Liver (tissue), 9 donors: Measurements from ENCODE around the gene PDCL2. TPM values are rescaled to one million over a fixed set of nuclear protein-coding genes. Genes with fewer than 3 reads are reported as not detected.

Experiments used
- DNase-seq: peaks from one replicate; pipeline ENCODE4 v3.0.0-alpha.2; 2017; ENCODE audit warnings: low spot score
- H3K27ac ChIP-seq, 2 donors: one replicate each; pipeline ENCODE4 v1.7.0; 2013; ENCODE audit warnings: inconsistent platforms in 2 of 2, low read length in 2 of 2, control low read depth in 1 of 2, low read depth in 1 of 2, mild to moderate bottlenecking in 1 of 2
- H3K27me3 ChIP-seq, 4 donors: one replicate each; pipeline versions ENCODE4 v1.6.1 to v1.7.0; 2013; ENCODE audit warnings: low read length in 3 of 4, inconsistent platforms in 1 of 4, mild to moderate bottlenecking in 1 of 4, moderate library complexity in 1 of 4; ENCODE audit not compliant: control insufficient read depth in 4 of 4, insufficient read depth in 4 of 4
- H3K36me3 ChIP-seq, 4 donors: one replicate each; pipeline versions ENCODE4 v1.6.1 to v1.7.0; 2013; ENCODE audit warnings: low read length in 3 of 4, mild to moderate bottlenecking in 3 of 4, low read depth in 1 of 4, moderate library complexity in 1 of 4; ENCODE audit not compliant: control insufficient read depth in 4 of 4, insufficient read depth in 3 of 4
- H3K4me1 ChIP-seq, 4 donors: one replicate each; pipeline versions ENCODE4 v1.6.1 to v1.7.0; 2013; ENCODE audit warnings: low read length in 3 of 4, mild to moderate bottlenecking in 3 of 4, moderate library complexity in 1 of 4; ENCODE audit not compliant: control insufficient read depth in 4 of 4, insufficient read depth in 4 of 4
- H3K4me3 ChIP-seq, 3 donors: one replicate each; pipeline versions ENCODE4 v1.6.1 to v1.7.0; 2013; ENCODE audit warnings: low read length in 3 of 3, control low read depth in 1 of 3, low read depth in 1 of 3, mild to moderate bottlenecking in 1 of 3
- H3K9ac ChIP-seq, 2 donors: one replicate each; pipeline ENCODE4 v1.7.0; 2013; ENCODE audit warnings: low read length in 2 of 2, mild to moderate bottlenecking in 2 of 2, moderate library complexity in 2 of 2, control low read depth in 1 of 2, low read depth in 1 of 2
- H3K9me3 ChIP-seq, 4 donors: one replicate each; pipeline versions ENCODE4 v1.6.1 to v1.7.0; 2013; ENCODE audit warnings: low read length in 3 of 4; ENCODE audit not compliant: control insufficient read depth in 4 of 4
- EGR1 ChIP-seq, 2 donors: IDR thresholded peaks; 2 replicates each; pipeline ENCODE4 v1.6.1; 2016 to 2018; ENCODE audit warnings: antibody characterized with exemption in 2 of 2, low read depth in 2 of 2
- FOXA1 ChIP-seq: IDR thresholded peaks from 2 replicates; pipeline ENCODE4 v1.6.1; 2016; ENCODE audit warnings: antibody characterized with exemption
- FOXA2 ChIP-seq: IDR thresholded peaks from 2 replicates; pipeline ENCODE4 v1.6.1; 2016; ENCODE audit warnings: antibody characterized with exemption
- GABPA ChIP-seq, 2 donors: IDR thresholded peaks in 1 of 2; conservative IDR thresholded peaks in 1 of 2; 2 replicates each; pipeline ENCODE4 v1.6.1; 2016; ENCODE audit warnings: antibody characterized with exemption in 2 of 2, mild to moderate bottlenecking in 1 of 2, moderate library complexity in 1 of 2
- HNF4G ChIP-seq: IDR thresholded peaks from 2 replicates; pipeline ENCODE4 v1.6.1; 2016; ENCODE audit warnings: antibody characterized with exemption
- JUND ChIP-seq, 2 donors: IDR thresholded peaks; 2 replicates each; pipeline ENCODE4 v1.6.1; 2016; ENCODE audit warnings: antibody characterized with exemption in 2 of 2
- NR2F2 ChIP-seq: IDR thresholded peaks from 2 replicates; pipeline ENCODE4 v1.6.1; 2016; ENCODE audit warnings: antibody characterized with exemption
- RAD21 ChIP-seq, 2 donors: IDR thresholded peaks; 2 replicates each; pipeline ENCODE4 v1.6.1; 2016; ENCODE audit warnings: antibody characterized with exemption in 2 of 2, mild to moderate bottlenecking in 2 of 2
- RXRA ChIP-seq, 2 donors: IDR thresholded peaks; 2 replicates each; pipeline ENCODE4 v1.6.1; 2017 to 2018; ENCODE audit warnings: antibody characterized with exemption in 2 of 2, mild to moderate bottlenecking in 1 of 2
- SP1 ChIP-seq: IDR thresholded peaks from 2 replicates; pipeline ENCODE4 v1.6.1; 2018; ENCODE audit warnings: antibody characterized with exemption, mild to moderate bottlenecking
- TAF1 ChIP-seq: conservative IDR thresholded peaks from 2 replicates; pipeline ENCODE4 v1.6.1; 2016; ENCODE audit warnings: antibody characterized with exemption, mild to moderate bottlenecking
- YY1 ChIP-seq: IDR thresholded peaks from 2 replicates; pipeline ENCODE4 v1.6.1; 2016; ENCODE audit warnings: antibody characterized with exemption, mild to moderate bottlenecking
- WGBS: extraction: QIAGEN DNeasy Blood & Tissue Kit; methylation state at CpG from one replicate; pipeline ENCODE4 v1.1.7; 2013; 5-methylcytosine and 5-hydroxymethylcytosine counted together
- polyA plus RNA-seq, 2 donors: library from polyadenylated mRNA; stranded (reverse) in 1 of 2; unstranded in 1 of 2; fragments of 200-250 nt in 1 of 2; fragments of >200 nt in 1 of 2; fragmentation: Nextera tagmentation in 1 of 2; extraction: Ambion mirVana in 1 of 2; gene quantifications; one replicate each; pipeline versions ENCODE4 v1.2.1 to v1.2.3, GENCODE V29; 2013 to 2015
- total RNA-seq, 2 donors: library from RNA; depleted of rRNA; stranded (reverse); fragments of >200 nt; gene quantifications; one replicate each; pipeline ENCODE4 v1.2.3, GENCODE V29; 2014
- TF ChIP-seq, protein P1 (sequence below): IDR thresholded peaks from 2 replicates; pipeline ENCODE4 v1.6.1; 2016; ENCODE audit warnings: antibody characterized with exemption
- TF ChIP-seq, protein P2 (sequence below): IDR thresholded peaks from 2 replicates; pipeline ENCODE4 v1.6.1; 2016; ENCODE audit warnings: antibody characterized with exemption
- TF ChIP-seq, protein P3 (sequence below): IDR thresholded peaks from 2 replicates; pipeline ENCODE4 v1.6.1; 2016; ENCODE audit warnings: antibody characterized with exemption, mild to moderate bottlenecking
- TF ChIP-seq, protein P4 (sequence below): IDR thresholded peaks from 2 replicates; pipeline ENCODE4 v1.6.1; 2016; ENCODE audit warnings: antibody characterized with exemption
- TF ChIP-seq, protein P5 (sequence below): fragments of 150-350 bp; IDR thresholded peaks from 2 replicates; pipeline ENCODE4 v1.5.1; 2017; ENCODE audit warnings: improper control_type of control experiment, low read depth, low read length; ENCODE audit not compliant: missing input control
- donor health status: healthy.
- donor health status: healthy.
- donor health status: healthy.
- donor health status: healthy.
- donor health status: healthy.

Gene PDCL2
- total and polyA plus RNA-seq, 4 donors: not detected

DNA sequence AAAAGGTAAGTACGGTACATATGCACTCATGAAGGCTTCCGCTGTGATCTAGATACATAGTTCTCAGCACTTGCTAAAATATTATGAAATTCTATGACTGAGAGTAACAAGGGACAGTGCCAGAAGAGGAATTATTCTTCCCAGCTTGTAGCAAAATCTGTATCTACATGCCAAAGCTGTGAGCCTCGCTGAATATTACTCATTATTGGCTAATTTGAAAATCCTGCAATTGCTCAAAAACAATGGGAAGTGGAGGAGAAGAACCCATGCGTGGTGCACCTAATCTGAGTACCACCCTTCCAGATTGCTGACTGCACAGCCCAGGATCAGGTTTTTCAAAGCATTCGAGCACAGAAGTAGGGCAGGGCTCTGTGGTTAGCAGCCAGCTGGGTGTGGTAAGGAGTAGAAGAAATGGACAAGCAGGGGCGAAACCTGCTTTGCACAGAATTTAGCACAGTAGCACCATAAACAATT is 17.4 kb upstream of the PDCL2 start:
- TF ChIP-seq EGR1 (IDR thresholded peaks at IDR 0.05; ENCODE audit: low read depth in 2 of 2): no peak
- TF ChIP-seq FOXA2: no peak
- TF ChIP-seq, protein P1, sequence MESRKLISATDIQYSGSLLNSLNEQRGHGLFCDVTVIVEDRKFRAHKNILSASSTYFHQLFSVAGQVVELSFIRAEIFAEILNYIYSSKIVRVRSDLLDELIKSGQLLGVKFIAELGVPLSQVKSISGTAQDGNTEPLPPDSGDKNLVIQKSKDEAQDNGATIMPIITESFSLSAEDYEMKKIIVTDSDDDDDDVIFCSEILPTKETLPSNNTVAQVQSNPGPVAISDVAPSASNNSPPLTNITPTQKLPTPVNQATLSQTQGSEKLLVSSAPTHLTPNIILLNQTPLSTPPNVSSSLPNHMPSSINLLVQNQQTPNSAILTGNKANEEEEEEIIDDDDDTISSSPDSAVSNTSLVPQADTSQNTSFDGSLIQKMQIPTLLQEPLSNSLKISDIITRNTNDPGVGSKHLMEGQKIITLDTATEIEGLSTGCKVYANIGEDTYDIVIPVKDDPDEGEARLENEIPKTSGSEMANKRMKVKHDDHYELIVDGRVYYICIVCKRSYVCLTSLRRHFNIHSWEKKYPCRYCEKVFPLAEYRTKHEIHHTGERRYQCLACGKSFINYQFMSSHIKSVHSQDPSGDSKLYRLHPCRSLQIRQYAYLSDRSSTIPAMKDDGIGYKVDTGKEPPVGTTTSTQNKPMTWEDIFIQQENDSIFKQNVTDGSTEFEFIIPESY: no peak
- no peak for TF ChIP-seq RXRA (IDR thresholded peaks at IDR 0.05)
- TF ChIP-seq, protein P2, sequence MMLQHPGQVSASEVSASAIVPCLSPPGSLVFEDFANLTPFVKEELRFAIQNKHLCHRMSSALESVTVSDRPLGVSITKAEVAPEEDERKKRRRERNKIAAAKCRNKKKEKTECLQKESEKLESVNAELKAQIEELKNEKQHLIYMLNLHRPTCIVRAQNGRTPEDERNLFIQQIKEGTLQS: no peak
- no peak for TF ChIP-seq RAD21 (IDR thresholded peaks at IDR 0.05)
- TF ChIP-seq TAF1: no peak
- no peak for TF ChIP-seq NR2F2
- no peak for TF ChIP-seq HNF4G
- no peak for TF ChIP-seq YY1
- no peak for TF ChIP-seq GABPA (IDR thresholded peaks at IDR 0.05 in 1 of 2, conservative IDR thresholded peaks at IDR 0.05 in 1 of 2)
- TF ChIP-seq SP1: no peak
- TF ChIP-seq, protein P3, sequence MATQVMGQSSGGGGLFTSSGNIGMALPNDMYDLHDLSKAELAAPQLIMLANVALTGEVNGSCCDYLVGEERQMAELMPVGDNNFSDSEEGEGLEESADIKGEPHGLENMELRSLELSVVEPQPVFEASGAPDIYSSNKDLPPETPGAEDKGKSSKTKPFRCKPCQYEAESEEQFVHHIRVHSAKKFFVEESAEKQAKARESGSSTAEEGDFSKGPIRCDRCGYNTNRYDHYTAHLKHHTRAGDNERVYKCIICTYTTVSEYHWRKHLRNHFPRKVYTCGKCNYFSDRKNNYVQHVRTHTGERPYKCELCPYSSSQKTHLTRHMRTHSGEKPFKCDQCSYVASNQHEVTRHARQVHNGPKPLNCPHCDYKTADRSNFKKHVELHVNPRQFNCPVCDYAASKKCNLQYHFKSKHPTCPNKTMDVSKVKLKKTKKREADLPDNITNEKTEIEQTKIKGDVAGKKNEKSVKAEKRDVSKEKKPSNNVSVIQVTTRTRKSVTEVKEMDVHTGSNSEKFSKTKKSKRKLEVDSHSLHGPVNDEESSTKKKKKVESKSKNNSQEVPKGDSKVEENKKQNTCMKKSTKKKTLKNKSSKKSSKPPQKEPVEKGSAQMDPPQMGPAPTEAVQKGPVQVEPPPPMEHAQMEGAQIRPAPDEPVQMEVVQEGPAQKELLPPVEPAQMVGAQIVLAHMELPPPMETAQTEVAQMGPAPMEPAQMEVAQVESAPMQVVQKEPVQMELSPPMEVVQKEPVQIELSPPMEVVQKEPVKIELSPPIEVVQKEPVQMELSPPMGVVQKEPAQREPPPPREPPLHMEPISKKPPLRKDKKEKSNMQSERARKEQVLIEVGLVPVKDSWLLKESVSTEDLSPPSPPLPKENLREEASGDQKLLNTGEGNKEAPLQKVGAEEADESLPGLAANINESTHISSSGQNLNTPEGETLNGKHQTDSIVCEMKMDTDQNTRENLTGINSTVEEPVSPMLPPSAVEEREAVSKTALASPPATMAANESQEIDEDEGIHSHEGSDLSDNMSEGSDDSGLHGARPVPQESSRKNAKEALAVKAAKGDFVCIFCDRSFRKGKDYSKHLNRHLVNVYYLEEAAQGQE: no peak
- TF ChIP-seq, protein P4, sequence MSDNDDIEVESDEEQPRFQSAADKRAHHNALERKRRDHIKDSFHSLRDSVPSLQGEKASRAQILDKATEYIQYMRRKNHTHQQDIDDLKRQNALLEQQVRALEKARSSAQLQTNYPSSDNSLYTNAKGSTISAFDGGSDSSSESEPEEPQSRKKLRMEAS: no peak
- TF ChIP-seq FOXA1: no peak
- TF ChIP-seq, protein P5, sequence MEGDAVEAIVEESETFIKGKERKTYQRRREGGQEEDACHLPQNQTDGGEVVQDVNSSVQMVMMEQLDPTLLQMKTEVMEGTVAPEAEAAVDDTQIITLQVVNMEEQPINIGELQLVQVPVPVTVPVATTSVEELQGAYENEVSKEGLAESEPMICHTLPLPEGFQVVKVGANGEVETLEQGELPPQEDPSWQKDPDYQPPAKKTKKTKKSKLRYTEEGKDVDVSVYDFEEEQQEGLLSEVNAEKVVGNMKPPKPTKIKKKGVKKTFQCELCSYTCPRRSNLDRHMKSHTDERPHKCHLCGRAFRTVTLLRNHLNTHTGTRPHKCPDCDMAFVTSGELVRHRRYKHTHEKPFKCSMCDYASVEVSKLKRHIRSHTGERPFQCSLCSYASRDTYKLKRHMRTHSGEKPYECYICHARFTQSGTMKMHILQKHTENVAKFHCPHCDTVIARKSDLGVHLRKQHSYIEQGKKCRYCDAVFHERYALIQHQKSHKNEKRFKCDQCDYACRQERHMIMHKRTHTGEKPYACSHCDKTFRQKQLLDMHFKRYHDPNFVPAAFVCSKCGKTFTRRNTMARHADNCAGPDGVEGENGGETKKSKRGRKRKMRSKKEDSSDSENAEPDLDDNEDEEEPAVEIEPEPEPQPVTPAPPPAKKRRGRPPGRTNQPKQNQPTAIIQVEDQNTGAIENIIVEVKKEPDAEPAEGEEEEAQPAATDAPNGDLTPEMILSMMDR: no peak
- H3K4me3 ChIP-seq: no peak overlapping the region
- no peaks in the 10 kb centered on the region for H3K4me1 ChIP-seq
- H3K9ac ChIP-seq: no peak overlapping the region
- 79% methylated on average over 6 of the region's 6 CpGs for WGBS
- H3K27ac ChIP-seq: no peak overlapping the region
- H3K27me3 ChIP-seq: no peaks in the 10 kb centered on the region
- DNase-seq: no peak
- H3K9me3 ChIP-seq: no peaks in the 10 kb centered on the region
- H3K36me3 ChIP-seq: no peaks in the 10 kb centered on the region

DNA sequence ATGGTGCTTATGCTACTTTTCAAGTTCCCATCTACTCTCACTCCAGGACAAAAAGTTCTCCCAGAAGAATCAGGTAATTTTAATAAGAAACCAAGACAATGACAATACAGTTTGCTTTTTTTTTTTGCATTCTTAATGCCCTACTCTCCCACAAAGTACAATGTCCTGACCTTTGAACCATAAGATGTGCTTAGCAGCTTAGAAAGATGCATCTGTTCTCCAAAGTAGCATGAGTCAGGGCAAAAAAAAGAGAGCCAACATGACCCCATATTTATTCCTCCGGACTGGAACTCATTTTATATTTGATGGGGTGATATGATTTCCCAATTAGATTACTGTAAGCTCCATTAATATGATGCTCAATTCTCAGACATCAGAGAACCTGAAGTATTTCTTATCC is 16.5 kb upstream of the PDCL2 start:
- Histone ChIP-seq H3K4me1 (no peaks in the 10 kb centered on the region), H3K9ac (no peak overlapping the region), H3K4me3 (no peak overlapping the region), H3K9me3 (no peaks in the 10 kb centered on the region), H3K27me3 (no peaks in the 10 kb centered on the region), H3K36me3 (no peaks in the 10 kb centered on the region), H3K27ac (no peak overlapping the region)
- no peak for DNase-seq
- WGBS: 84% methylated on average over 1 of the region's 1 CpG
- TF ChIP-seq FOXA2: no peak
- TF ChIP-seq HNF4G: no peak
- no peak for TF ChIP-seq EGR1 (IDR thresholded peaks at IDR 0.05; ENCODE audit: low read depth in 2 of 2)
- TF ChIP-seq YY1: no peak
- no peak for TF ChIP-seq JUND (IDR thresholded peaks at IDR 0.05)
- TF ChIP-seq, protein P1: no peak
- no peak for TF ChIP-seq RAD21 (IDR thresholded peaks at IDR 0.05)
- TF ChIP-seq, protein P2: no peak
- TF ChIP-seq, protein P5: no peak
- TF ChIP-seq RXRA (IDR thresholded peaks at IDR 0.05): no peak
- no peak for TF ChIP-seq FOXA1
- TF ChIP-seq NR2F2: no peak
- no peak for TF ChIP-seq GABPA (IDR thresholded peaks at IDR 0.05 in 1 of 2, conservative IDR thresholded peaks at IDR 0.05 in 1 of 2)
- TF ChIP-seq TAF1: no peak
- TF ChIP-seq, protein P4: no peak
